Ascending aorta (tissue), 2 donors: ENCODE results near the gene CARD11. TPM values are rescaled to one million over a fixed set of nuclear protein-coding genes. Genes with fewer than 3 reads are reported as not detected.

ENCODE experiments used
- DNase-seq, 2 donors: peaks; one replicate each; pipeline ENCODE4 v3.0.0-alpha.2; 2019; ENCODE audit warnings: low spot score in 2 of 2
- H3K27ac ChIP-seq, 2 donors: fragments of 200-600 bp; sonication (generic); one replicate each; pipeline ENCODE4 v1.5.1; 2016 to 2017; ENCODE audit warnings: mild to moderate bottlenecking in 1 of 2
- H3K27me3 ChIP-seq: fragments of 200-600 bp; sonication (generic); one replicate; pipeline ENCODE4 v1.5.1; 2017
- H3K36me3 ChIP-seq, 2 donors: fragments of 200-600 bp; sonication (generic); one replicate each; pipeline ENCODE4 v1.5.1; 2016
- H3K4me1 ChIP-seq, 2 donors: fragments of 200-600 bp; sonication (generic); one replicate each; pipeline ENCODE4 v1.5.1; 2016 to 2017; ENCODE audit warnings: mild to moderate bottlenecking in 1 of 2
- H3K4me3 ChIP-seq, 2 donors: fragments of 200-600 bp; sonication (generic); one replicate each; pipeline ENCODE4 v1.5.1; 2016 to 2017; ENCODE audit warnings: mild to moderate bottlenecking in 1 of 2
- H3K9me3 ChIP-seq, 2 donors: fragments of 200-600 bp; sonication (generic); one replicate each; pipeline ENCODE4 v1.5.1; 2016
- intact Hi-C: fragments of 100-400 bp; cut with DNase I; formaldehyde crosslinking; loops from one replicate; pipeline ENCODE4 v1.15.1; 2023
- total RNA-seq: library from RNA; depleted of rRNA; stranded (reverse); fragments of >200 nt; gene quantifications from one replicate; pipeline ENCODE4 v1.1.0, GENCODE V29; 2016
- TF ChIP-seq, protein P1 (sequence below), 3 experiments: fragments of 200-600 bp in 2 of 3; fragments of 450-650 bp in 1 of 3; sonication (generic) in 2 of 3; IDR thresholded peaks; one replicate each; pipeline ENCODE4 v1.5.1; 2016 to 2019; ENCODE audit warnings: antibody characterized with exemption in 3 of 3, mild to moderate bottlenecking in 1 of 3, moderate library complexity in 1 of 3

Gene CARD11
- total RNA-seq, 1 donor from 2014 or later: 0.64 TPM

DNA sequence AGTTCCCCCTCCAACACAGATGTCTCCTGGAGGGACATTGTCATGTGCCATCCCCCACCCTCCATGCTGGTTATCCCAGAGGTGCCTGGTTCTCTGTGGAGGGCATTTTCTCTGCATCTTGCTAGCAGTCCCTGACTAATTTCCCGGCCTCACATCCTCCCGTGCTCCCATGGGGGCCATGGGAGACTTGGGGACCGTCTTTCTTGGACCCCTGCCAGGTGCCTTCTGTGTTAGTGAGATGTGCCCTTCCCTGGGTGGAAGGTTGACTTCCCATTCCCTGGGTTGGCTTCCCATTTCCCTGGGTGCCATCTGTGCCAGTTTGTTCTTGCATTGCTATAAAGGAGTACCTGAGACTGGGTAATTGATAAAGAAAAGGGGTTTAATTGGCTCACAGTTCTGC, 177.1 kb downstream of the CARD11 start:
- intact Hi-C loops: loop anchor here (5.0 to 10.0 kb wide), 2 partner anchors 436 to 1878 kb away; partner anchors contain the start of gene SDK1
- DNase-seq: no peak
- H3K36me3 ChIP-seq: no peaks in the 10 kb centered on the region
- H3K27ac ChIP-seq: no peak overlapping the region
- no peaks in the 10 kb centered on the region for H3K27me3 ChIP-seq
- TF ChIP-seq, protein P1, sequence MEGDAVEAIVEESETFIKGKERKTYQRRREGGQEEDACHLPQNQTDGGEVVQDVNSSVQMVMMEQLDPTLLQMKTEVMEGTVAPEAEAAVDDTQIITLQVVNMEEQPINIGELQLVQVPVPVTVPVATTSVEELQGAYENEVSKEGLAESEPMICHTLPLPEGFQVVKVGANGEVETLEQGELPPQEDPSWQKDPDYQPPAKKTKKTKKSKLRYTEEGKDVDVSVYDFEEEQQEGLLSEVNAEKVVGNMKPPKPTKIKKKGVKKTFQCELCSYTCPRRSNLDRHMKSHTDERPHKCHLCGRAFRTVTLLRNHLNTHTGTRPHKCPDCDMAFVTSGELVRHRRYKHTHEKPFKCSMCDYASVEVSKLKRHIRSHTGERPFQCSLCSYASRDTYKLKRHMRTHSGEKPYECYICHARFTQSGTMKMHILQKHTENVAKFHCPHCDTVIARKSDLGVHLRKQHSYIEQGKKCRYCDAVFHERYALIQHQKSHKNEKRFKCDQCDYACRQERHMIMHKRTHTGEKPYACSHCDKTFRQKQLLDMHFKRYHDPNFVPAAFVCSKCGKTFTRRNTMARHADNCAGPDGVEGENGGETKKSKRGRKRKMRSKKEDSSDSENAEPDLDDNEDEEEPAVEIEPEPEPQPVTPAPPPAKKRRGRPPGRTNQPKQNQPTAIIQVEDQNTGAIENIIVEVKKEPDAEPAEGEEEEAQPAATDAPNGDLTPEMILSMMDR (IDR thresholded peaks at IDR 0.05): no peak
- H3K4me3 ChIP-seq: no peak overlapping the region
- H3K4me1 ChIP-seq: peaks cover 15 to 29% of the 10 kb centered on the region in 2 donors
- H3K9me3 ChIP-seq: no peaks in the 10 kb centered on the region

DNA sequence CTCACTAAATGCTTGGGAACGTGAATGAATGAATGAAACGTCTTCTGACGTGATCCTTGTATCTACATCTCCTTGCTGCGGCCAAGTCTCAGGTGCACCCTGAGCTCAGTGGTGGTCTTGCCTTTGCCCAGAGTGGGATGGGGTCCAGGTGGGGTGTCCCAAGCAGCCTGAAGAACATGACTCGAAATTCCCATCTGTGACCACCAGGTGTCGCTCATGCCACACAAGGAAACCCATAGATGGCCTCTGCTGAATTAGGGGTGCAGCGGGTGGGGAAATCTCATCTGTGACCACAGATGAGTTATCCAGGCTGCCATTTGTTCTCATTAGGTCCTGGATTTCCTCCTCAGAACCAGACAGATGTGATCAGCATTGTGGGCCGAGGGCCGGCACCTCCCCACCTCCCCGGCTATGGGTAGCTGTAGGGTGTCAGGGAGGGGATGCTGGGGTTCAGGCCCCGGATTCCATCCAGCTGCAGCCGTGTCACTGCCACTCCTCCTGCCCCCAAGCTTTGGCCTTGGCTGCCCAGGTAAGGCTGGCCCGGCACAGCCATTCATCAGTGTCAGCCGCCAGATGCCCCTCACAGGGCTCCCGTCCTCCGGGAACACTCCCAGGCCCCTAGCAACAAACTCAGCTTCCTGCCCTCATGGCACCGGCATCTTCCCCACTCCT, 178.5 kb downstream of the CARD11 start:
- Histone ChIP-seq H3K27ac (peak overlapping the region; percentile 89 to 98), H3K9me3 (no peaks in the 10 kb centered on the region), H3K4me1 (peaks cover 15 to 29% of the 10 kb centered on the region in 2 donors), H3K36me3 (no peaks in the 10 kb centered on the region), H3K4me3 (no peak overlapping the region), H3K27me3 (no peaks in the 10 kb centered on the region)
- TF ChIP-seq, protein P1 (IDR thresholded peaks at IDR 0.05): peak; percentile 86 to 94 (median 91)
- intact Hi-C loops: loop anchor here (2.0 to 10.0 kb wide), 5 partner anchors 108 to 1880 kb away; partner anchors contain the start of genes SDK1 and TTYH3
- DNase-seq: peak in 1 of 2 donors; percentile 90

DNA sequence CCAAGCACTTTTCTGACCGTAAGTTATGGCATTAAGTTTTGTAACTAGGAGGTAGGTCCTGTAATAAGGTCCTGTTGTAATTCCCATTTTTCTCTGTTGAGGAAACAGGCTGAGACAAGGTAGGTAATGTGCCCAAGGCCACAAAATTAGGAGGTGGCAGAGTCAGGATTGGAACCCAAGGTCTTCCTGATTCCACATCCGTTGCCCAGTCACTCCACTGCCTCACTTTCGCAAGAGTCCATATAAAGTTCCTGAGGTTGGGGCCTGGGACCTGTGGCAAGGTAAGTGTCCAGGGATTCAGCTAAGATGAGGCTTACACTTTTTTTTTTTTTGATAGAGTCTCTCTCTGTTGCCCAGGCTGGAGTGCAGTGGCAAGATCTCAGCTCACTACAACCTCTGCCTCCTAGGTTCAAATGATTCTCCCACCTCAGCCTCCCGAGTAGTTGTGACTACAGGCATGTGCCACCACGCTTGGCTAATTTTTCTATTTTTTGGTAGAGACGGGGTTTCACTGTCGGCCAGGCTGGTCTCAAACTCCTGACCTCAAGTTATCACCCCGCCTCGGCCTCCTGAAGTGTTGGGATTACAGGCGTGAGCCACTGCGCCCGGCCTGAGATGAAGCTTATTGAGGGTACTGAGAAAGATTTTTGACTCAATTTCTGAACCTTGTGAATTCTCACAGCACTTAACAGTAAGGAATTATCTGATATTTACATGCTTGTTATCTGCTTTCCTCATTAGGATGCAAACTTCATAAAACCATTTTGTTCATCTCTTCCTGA, 179.3 kb downstream of the CARD11 start:
- Histone ChIP-seq H3K27me3 (no peaks in the 10 kb centered on the region), H3K27ac (peak overlapping the region; percentile 89 to 98), H3K36me3 (no peaks in the 10 kb centered on the region), H3K4me3 (peak overlapping the region in 1 of 2 donors; percentile 50), H3K9me3 (no peaks in the 10 kb centered on the region), H3K4me1 (peaks cover 15 to 29% of the 10 kb centered on the region in 2 donors)
- intact Hi-C loops: loop anchor here (2.0 to 10.0 kb wide), 4 partner anchors 107 to 1880 kb away; partner anchors contain the start of gene TTYH3
- TF ChIP-seq, protein P1 (IDR thresholded peaks at IDR 0.05): no peak
- no peak for DNase-seq

DNA sequence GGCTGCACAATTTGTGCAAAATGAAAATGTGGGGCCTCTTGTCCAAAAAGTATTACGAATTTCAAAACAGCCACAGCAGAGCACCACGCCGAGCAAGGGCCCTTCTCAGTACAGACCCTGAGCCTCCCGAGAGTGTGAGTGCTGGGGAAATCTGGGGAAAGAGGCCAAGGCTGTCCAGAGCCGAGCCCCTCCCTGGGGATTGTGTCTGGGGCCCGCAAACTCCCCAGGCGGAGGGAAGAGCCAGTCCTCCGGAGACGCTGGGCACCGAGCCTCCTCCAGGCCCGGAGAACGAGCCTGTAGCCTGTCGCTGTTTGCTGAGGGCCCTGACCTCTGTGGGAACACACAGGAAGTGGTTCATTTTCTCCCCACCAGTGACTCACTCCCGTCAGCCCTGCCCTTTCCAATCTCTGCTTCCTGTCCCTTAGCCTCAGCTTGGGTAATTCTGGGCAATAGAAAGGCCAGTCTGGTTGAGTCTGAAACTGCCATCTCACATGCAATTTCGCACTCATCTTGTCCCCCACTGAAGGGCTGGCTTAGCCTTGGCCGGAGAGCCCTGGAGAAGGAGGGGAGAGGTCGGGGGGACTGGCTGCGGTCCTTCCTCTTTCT, 180.1 kb downstream of the CARD11 start:
- intact Hi-C loops: loop anchor here (1.0 to 10.0 kb wide), 6 partner anchors 19 to 1881 kb away; partner anchors contain the start of genes GNA12 and TTYH3
- TF ChIP-seq, protein P1 (IDR thresholded peaks at IDR 0.05): no peak
- Histone ChIP-seq H3K4me1 (peaks cover 15 to 29% of the 10 kb centered on the region in 2 donors), H3K36me3 (no peaks in the 10 kb centered on the region), H3K27me3 (no peaks in the 10 kb centered on the region), H3K4me3 (peak overlapping the region in 1 of 2 donors; percentile 50), H3K9me3 (no peaks in the 10 kb centered on the region), H3K27ac (peak overlapping the region; percentile 89 to 98)
- peak; percentile 76 to 95 for DNase-seq

DNA sequence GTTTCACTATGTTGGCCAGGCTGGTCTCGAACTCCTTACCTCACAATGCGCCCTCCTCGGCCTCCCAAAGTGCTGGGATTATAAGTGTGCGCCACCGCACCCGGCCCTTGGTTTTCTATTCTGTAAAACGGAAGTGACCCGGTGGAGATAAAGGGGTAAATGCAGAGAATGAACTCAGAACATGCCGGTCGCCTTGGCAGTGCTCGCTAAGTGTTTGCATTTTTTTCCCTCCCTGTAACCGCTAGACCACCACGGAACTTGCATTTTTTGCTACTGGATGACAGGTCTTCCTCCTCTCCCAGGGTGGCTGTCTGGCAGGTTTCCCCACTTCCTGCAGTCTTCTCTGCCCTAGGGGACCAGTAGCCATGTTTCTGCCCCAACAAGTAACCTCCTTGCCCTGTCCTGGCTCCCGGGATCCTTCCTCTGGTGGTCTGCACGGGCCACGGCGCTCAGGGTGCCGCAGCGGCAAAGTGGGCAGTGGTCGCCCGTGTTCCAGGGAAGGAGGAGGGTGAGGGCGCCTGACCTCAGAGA, 180.8 kb downstream of the CARD11 start:
- Histone ChIP-seq H3K27ac (peak overlapping the region; percentile 89 to 98), H3K36me3 (no peaks in the 10 kb centered on the region), H3K9me3 (no peaks in the 10 kb centered on the region), H3K27me3 (no peaks in the 10 kb centered on the region), H3K4me1 (peaks cover 15 to 29% of the 10 kb centered on the region in 2 donors), H3K4me3 (peak overlapping the region in 1 of 2 donors; percentile 50)
- TF ChIP-seq, protein P1 (IDR thresholded peaks at IDR 0.05): no peak
- intact Hi-C loops: loop anchor here (1.0 to 10.0 kb wide), 5 partner anchors 19 to 1882 kb away; partner anchors contain the start of genes GNA12 and TTYH3
- DNase-seq: peak in 1 of 2 donors; percentile 68
